Liver (tissue), 3 donors: Measurements from ENCODE around the gene SPEG.

Experiments
- ATF3 ChIP-seq: IDR thresholded peaks from 2 replicates; pipeline ENCODE4 v1.6.1; 2016; ENCODE audit warnings: antibody characterized with exemption
- CTCF ChIP-seq: fragments of 150-350 bp; IDR thresholded peaks from 2 replicates; pipeline ENCODE4 v1.5.1; 2017; ENCODE audit warnings: improper control_type of control experiment, low read depth, low read length; ENCODE audit not compliant: missing input control
- EGR1 ChIP-seq, 2 donors: IDR thresholded peaks; 2 replicates each; pipeline ENCODE4 v1.6.1; 2016 to 2018; ENCODE audit warnings: antibody characterized with exemption in 2 of 2, low read depth in 2 of 2
- FOXA1 ChIP-seq: IDR thresholded peaks from 2 replicates; pipeline ENCODE4 v1.6.1; 2016; ENCODE audit warnings: antibody characterized with exemption
- FOXA2 ChIP-seq: IDR thresholded peaks from 2 replicates; pipeline ENCODE4 v1.6.1; 2016; ENCODE audit warnings: antibody characterized with exemption
- GABPA ChIP-seq, 2 donors: IDR thresholded peaks in 1 of 2; conservative IDR thresholded peaks in 1 of 2; 2 replicates each; pipeline ENCODE4 v1.6.1; 2016; ENCODE audit warnings: antibody characterized with exemption in 2 of 2, mild to moderate bottlenecking in 1 of 2, moderate library complexity in 1 of 2
- JUND ChIP-seq, 2 donors: IDR thresholded peaks; 2 replicates each; pipeline ENCODE4 v1.6.1; 2016; ENCODE audit warnings: antibody characterized with exemption in 2 of 2
- MAX ChIP-seq: IDR thresholded peaks from 2 replicates; pipeline ENCODE4 v1.6.1; 2016; ENCODE audit warnings: antibody characterized with exemption
- RAD21 ChIP-seq, 2 donors: IDR thresholded peaks; 2 replicates each; pipeline ENCODE4 v1.6.1; 2016; ENCODE audit warnings: antibody characterized with exemption in 2 of 2, mild to moderate bottlenecking in 2 of 2
- REST ChIP-seq: IDR thresholded peaks from 2 replicates; pipeline ENCODE4 v1.6.1; 2016; ENCODE audit warnings: antibody characterized with exemption, mild to moderate bottlenecking
- RXRA ChIP-seq, 2 donors: IDR thresholded peaks; 2 replicates each; pipeline ENCODE4 v1.6.1; 2017 to 2018; ENCODE audit warnings: antibody characterized with exemption in 2 of 2, mild to moderate bottlenecking in 1 of 2
- SP1 ChIP-seq: IDR thresholded peaks from 2 replicates; pipeline ENCODE4 v1.6.1; 2018; ENCODE audit warnings: antibody characterized with exemption, mild to moderate bottlenecking
- TAF1 ChIP-seq: conservative IDR thresholded peaks from 2 replicates; pipeline ENCODE4 v1.6.1; 2016; ENCODE audit warnings: antibody characterized with exemption, mild to moderate bottlenecking
- ZBTB33 ChIP-seq: IDR thresholded peaks from 2 replicates; pipeline ENCODE4 v1.6.1; 2016; ENCODE audit warnings: antibody characterized with exemption
- donor health status: healthy.
- donor health status: healthy.

- TF ChIP-seq CTCF (no peak), MAX (no peak), ZBTB33 (no peak), RAD21 (IDR thresholded peaks at IDR 0.05) (no peak), TAF1 (no peak), RXRA (IDR thresholded peaks at IDR 0.05) (no peak), JUND (IDR thresholded peaks at IDR 0.05) (no peak), EGR1 (IDR thresholded peaks at IDR 0.05; ENCODE audit: low read depth in 2 of 2) (no peak), ATF3 (no peak), REST (no peak), GABPA (IDR thresholded peaks at IDR 0.05 in 1 of 2, conservative IDR thresholded peaks at IDR 0.05 in 1 of 2) (no peak), SP1 (no peak), FOXA1 (no peak), FOXA2 (no peak)
Observed at GRCh38 chr2:219493086-219493485, 58.4 kb downstream of the SPEG start.
